Lower lobe of right lung (tissue), 2 donors: ENCODE data around the gene METTL2B. TPM values are rescaled to one million over a fixed set of nuclear protein-coding genes. Genes with fewer than 3 reads are reported as not detected.
"Not testable (repeated sequence)": the region's sequence is repeated elsewhere in the genome, so short reads cannot be mapped to it uniquely, and the experiment has no call there.

Source experiments
- ATAC-seq, 2 donors: fragments of 200-7000 bp; cut with Tn5 transposase; one replicate each; pipeline ENCODE4 v1.9.1; 2020 to 2022; ENCODE audit warnings: mild to moderate bottlenecking in 2 of 2, moderate library complexity in 2 of 2
- DNase-seq: peaks from one replicate; pipeline ENCODE4 v3.0.0-alpha.2; 2020
- H3K27ac ChIP-seq: fragments of 200-600 bp; one replicate; pipeline ENCODE4 v1.8.0; 2022
- H3K27me3 ChIP-seq: fragments of 200-600 bp; one replicate; pipeline ENCODE4 v1.8.0; 2022; ENCODE audit warnings: low read depth
- H3K36me3 ChIP-seq: fragments of 200-600 bp; one replicate; pipeline ENCODE4 v1.8.0; 2022; ENCODE audit warnings: mild to moderate bottlenecking
- H3K4me1 ChIP-seq: fragments of 200-600 bp; one replicate; pipeline ENCODE4 v1.8.0; 2022
- H3K4me3 ChIP-seq: fragments of 200-600 bp; one replicate; pipeline ENCODE4 v1.8.0; 2022; ENCODE audit warnings: mild to moderate bottlenecking
- H3K9me3 ChIP-seq: fragments of 200-600 bp; one replicate; pipeline ENCODE4 v1.8.0; 2022
- intact Hi-C: fragments of 100-400 bp; cut with DNase I; formaldehyde crosslinking; loops from one replicate; pipeline ENCODE4 v1.11.0; 2022
- total RNA-seq: library from RNA; stranded (reverse); fragmentation: NEBNext Ultra II Directional; extraction: Animal tissue kit (Norgen Biotek cat#: 25700); gene quantifications from one replicate; pipeline ENCODE4 v1.2.1, GENCODE V29; 2021
- TF ChIP-seq, protein P1 (sequence below): fragments of 200-600 bp; IDR thresholded peaks from one replicate; pipeline ENCODE4 v1.8.0; 2022; ENCODE audit warnings: antibody characterized with exemption, mild to moderate bottlenecking
- donor health status: DM: no; HTN: yes; CAD: no; lungs with severe emphysema.

Gene METTL2B
- total RNA-seq, 1 donor from 2014 or later, result 19.1 TPM

DNA sequence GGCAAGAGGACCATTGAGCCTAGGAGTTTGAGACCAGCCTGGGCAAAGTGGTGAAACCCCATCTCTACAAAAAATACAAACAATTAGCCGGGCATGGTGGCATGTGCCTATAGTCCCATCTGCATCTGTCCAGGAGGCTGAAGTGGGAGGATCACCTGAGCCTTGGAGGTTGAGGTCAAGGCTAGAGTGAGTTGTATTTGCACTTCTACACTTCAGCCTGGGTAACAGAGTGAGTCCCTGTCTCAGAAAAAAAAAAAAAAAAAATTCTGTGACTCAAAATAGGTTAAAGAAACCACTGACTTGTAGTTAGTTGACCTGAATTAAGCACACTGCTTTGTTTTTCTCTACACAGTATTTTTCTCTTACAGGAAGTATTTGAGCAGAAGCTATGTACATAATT is 74.4 kb downstream of the METTL2B start:
- TF ChIP-seq, protein P1, sequence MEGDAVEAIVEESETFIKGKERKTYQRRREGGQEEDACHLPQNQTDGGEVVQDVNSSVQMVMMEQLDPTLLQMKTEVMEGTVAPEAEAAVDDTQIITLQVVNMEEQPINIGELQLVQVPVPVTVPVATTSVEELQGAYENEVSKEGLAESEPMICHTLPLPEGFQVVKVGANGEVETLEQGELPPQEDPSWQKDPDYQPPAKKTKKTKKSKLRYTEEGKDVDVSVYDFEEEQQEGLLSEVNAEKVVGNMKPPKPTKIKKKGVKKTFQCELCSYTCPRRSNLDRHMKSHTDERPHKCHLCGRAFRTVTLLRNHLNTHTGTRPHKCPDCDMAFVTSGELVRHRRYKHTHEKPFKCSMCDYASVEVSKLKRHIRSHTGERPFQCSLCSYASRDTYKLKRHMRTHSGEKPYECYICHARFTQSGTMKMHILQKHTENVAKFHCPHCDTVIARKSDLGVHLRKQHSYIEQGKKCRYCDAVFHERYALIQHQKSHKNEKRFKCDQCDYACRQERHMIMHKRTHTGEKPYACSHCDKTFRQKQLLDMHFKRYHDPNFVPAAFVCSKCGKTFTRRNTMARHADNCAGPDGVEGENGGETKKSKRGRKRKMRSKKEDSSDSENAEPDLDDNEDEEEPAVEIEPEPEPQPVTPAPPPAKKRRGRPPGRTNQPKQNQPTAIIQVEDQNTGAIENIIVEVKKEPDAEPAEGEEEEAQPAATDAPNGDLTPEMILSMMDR, result no peak
- no peak for DNase-seq
- Histone ChIP-seq H3K9me3 (no peaks in the 10 kb centered on the region), H3K4me3 (no peak overlapping the region), H3K27me3 (no peaks in the 10 kb centered on the region), H3K27ac (no peak overlapping the region), H3K4me1 (no peaks in the 10 kb centered on the region), H3K36me3 (peaks cover 49% of the 10 kb centered on the region)
- intact Hi-C loops, result no loop called here
- no peak for ATAC-seq

DNA sequence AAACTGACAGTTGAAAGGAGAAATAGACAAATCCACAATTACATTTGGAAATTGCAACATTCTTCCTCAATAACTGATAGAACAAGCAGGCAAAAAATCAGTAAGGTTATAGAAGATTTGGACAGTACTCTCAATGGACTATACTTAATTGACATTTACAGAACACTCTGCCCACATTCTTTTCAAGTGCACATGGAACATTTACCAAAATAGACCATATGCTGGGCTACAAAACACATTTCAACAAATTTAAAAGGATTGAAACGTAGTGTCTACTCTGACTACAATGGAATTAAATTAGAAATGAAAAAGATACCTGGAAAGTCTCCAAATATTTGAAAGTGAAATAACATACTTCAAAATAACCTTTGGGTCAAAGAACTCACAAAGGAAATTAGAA is 77.8 kb downstream of the METTL2B start:
- intact Hi-C loops, DNase-seq, ATAC-seq, H3K4me3 ChIP-seq, H3K27me3 ChIP-seq, H3K27ac ChIP-seq, H3K4me1 ChIP-seq, H3K9me3 ChIP-seq: not testable (repeated sequence)
- H3K36me3 ChIP-seq, result peaks cover 14% of the 10 kb centered on the region

Other genes starting within 250 kb of the METTL2B start
- gene LEP, start 235.5 kb upstream of the METTL2B start, total RNA-seq, result not detected
- gene RBM28, start 132.8 kb upstream of the METTL2B start, total RNA-seq, result 26.9 TPM
- gene PRRT4, start 115.1 kb upstream of the METTL2B start, total RNA-seq, result 0.47 TPM
- 93.4 TPM for gene IMPDH1, start 66.8 kb upstream of the METTL2B start, total RNA-seq
- gene HILPDA, start 20.9 kb upstream of the METTL2B start, total RNA-seq, result 13.1 TPM
- 3.4 TPM for gene GARIN1A, start 195.5 kb downstream of the METTL2B start, total RNA-seq